ENCODE data around the gene PTPRK.

GRCh38 chr6:127992144-127992543 lies 528.3 kb downstream of the PTPRK start:
- TF ChIP-seq CTCF (conservative IDR thresholded peaks at IDR 0.05) (no peak), EZH2 (IDR thresholded peaks at IDR 0.05; ENCODE audit: low read depth) (no peak)
